Progenitor cell of endocrine pancreas (in vitro differentiated cells): ENCODE results near the gene CHD5. TPM values are rescaled to one million over a fixed set of nuclear protein-coding genes. Genes with fewer than 3 reads are reported as not detected.

ENCODE experiments used
- DNase-seq: peaks from one replicate; pipeline ENCODE4 v3.0.0; 2021; ENCODE audit warnings: low spot score; ENCODE audit not compliant: unreplicated experiment
- H3K27ac Mint-ChIP-seq: 2 replicates; pipeline ENCODE4 v1.8.0; 2021; ENCODE audit warnings: mild to moderate bottlenecking, moderate library complexity, mixed read lengths
- H3K27me3 Mint-ChIP-seq: 2 replicates; pipeline ENCODE4 v1.8.0; 2021; ENCODE audit warnings: mixed read lengths
- H3K36me3 Mint-ChIP-seq: 2 replicates; pipeline ENCODE4 v1.8.0; 2022; ENCODE audit warnings: mixed read lengths; ENCODE audit not compliant: insufficient read depth
- H3K4me1 Mint-ChIP-seq: 2 replicates; pipeline ENCODE4 v1.8.0; 2021; ENCODE audit warnings: low read depth, mixed read lengths
- H3K4me3 Mint-ChIP-seq: 2 replicates; pipeline ENCODE4 v1.8.0; 2021; ENCODE audit warnings: low read depth, mild to moderate bottlenecking, moderate library complexity, mixed read lengths
- H3K9me3 Mint-ChIP-seq: 2 replicates; pipeline ENCODE4 v1.8.0; 2021; ENCODE audit warnings: low read depth, mixed read lengths
- total RNA-seq: library from RNA; stranded (reverse); gene quantifications from 2 replicates; pipeline ENCODE4 v1.2.1, GENCODE V29; 2021
- TF ChIP-seq, protein P1 (sequence below): fragments of 200-600 bp; sonication (generic); IDR thresholded peaks from one replicate; pipeline ENCODE4 v1.5.0; 2021; ENCODE audit warnings: antibody characterized with exemption, mild to moderate bottlenecking; ENCODE audit not compliant: unreplicated experiment

Gene CHD5
- total RNA-seq, 1 donor from 2014 or later: 0.77 TPM

DNA sequence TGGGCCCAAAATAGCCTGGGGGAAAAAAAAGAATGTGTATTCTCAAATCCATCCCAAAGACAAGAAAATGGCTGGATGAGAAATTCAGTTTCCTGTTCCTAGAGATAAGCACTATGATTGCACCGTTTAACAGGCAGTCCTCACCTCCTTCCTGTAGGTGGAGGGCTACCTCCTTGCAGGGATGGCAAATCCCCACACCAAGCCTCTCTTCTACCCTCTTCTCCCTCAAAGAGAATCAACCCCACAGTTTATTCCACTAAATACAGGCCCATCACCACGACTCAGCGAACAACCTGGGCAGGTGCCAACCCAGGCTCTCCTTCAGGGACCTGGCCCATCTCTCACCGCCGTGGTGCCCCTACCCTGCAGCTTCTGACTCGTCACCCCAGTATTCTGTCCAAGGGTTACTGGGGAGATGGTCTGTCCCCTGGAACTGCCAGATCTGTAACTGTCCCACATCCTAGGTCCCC lies 3.4 kb upstream of the CHD5 start:
- no peak for DNase-seq
- Mint-ChIP-seq H3K4me3 (no peak overlapping the region), H3K4me1 (peaks cover 1% of the 10 kb centered on the region), H3K36me3 (peaks cover 14% of the 10 kb centered on the region), H3K27ac (no peak overlapping the region), H3K27me3 (peaks cover 30% of the 10 kb centered on the region), H3K9me3 (no peaks in the 10 kb centered on the region)
- TF ChIP-seq, protein P1, sequence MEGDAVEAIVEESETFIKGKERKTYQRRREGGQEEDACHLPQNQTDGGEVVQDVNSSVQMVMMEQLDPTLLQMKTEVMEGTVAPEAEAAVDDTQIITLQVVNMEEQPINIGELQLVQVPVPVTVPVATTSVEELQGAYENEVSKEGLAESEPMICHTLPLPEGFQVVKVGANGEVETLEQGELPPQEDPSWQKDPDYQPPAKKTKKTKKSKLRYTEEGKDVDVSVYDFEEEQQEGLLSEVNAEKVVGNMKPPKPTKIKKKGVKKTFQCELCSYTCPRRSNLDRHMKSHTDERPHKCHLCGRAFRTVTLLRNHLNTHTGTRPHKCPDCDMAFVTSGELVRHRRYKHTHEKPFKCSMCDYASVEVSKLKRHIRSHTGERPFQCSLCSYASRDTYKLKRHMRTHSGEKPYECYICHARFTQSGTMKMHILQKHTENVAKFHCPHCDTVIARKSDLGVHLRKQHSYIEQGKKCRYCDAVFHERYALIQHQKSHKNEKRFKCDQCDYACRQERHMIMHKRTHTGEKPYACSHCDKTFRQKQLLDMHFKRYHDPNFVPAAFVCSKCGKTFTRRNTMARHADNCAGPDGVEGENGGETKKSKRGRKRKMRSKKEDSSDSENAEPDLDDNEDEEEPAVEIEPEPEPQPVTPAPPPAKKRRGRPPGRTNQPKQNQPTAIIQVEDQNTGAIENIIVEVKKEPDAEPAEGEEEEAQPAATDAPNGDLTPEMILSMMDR: no peak

DNA sequence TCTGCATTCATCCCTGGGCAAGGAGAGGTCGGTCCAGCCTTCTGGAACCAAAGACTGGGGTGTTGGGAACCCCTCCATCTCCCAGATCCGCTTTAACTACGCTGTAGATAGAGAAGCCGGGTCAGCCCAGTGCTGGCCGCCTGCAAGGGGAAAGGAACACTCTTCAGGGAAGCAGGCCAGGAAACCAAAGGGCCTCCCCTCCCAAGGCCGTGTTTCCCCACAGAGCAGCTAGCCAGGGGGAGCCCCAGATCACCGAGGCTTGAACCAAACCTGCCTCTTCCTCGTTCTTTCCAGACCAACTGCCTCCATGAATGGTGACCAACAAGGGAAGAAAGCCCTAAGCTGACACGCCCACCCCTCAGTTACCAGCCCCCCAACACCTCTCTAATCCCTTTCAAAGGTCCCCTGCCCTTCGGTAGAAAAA lies 1.2 kb upstream of the CHD5 start:
- DNase-seq: no peak
- Mint-ChIP-seq H3K9me3 (no peaks in the 10 kb centered on the region), H3K27me3 (peaks cover 30% of the 10 kb centered on the region), H3K27ac (no peak overlapping the region), H3K4me3 (no peak overlapping the region), H3K36me3 (peaks cover 9% of the 10 kb centered on the region), H3K4me1 (peaks cover 1% of the 10 kb centered on the region)
- TF ChIP-seq, protein P1: no peak

DNA sequence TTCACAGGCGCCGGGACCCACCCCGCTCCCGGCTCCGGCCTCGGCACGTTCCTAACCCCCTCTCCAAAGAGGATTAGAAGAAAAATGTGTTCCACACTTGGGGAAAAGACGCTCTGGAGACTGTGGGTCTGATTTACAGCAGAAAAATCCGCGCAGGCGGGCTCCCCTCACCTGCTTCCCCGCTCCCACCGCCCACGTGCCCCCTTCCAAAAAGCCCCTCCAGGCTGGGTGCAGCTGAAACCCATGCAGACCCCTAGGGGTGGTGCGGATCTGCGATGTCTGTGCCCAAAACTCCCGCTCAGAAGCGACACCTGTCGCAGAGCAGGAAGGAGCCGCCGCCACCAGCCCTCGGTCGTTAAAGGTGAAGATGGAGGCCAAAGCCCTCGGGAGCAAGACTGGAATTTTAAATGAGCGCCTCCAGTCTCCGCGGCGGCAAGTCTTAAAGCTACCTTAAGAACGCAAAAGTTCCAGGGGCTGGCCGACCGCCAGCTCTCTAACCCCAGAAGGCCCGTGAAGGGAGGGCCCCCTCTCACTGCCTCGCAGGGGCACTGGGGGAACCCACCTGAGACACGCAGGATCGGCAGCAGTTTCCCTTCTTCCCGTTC lies 688 bp upstream of the CHD5 start:
- Mint-ChIP-seq H3K27me3 (peaks cover 30% of the 10 kb centered on the region), H3K4me1 (peaks cover 1% of the 10 kb centered on the region)

DNA sequence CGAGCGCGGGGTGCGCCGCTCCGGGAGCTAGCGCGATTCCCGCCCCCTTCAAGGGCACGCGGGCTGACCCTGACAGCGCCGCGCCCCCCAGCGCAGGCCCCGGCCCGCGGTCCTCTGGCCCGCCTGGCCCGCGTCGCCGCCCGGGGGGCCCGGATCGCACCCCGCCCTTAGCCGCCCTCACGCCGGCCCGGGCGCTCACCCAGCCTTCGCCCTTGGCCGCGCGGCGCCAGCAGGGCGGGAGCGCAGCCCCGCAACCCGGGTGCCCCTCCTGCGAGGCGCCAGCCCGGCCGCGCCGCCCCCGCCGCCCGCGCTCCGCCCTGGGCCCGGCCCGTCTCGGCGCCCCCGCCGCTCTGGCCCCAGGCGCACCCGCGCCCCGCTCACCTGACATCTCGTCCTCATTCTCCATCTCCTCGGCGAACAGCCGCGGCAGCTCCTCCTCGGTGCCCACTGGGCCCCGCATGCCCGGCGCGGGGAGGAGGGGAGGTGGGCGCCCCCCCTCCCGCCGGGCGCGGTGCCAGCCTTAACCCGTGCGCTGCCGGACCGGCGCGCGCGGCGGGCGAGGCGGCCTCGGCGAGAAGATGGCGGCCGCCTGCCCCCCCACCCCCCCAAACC lies 451 bp downstream of the CHD5 start:
- H3K9me3 Mint-ChIP-seq: no peaks in the 10 kb centered on the region
- peaks cover 30% of the 10 kb centered on the region for H3K27me3 Mint-ChIP-seq
- peaks cover 2% of the 10 kb centered on the region for H3K36me3 Mint-ChIP-seq
- no peak overlapping the region for H3K27ac Mint-ChIP-seq
- H3K4me3 Mint-ChIP-seq: no peak overlapping the region
- peaks cover 1% of the 10 kb centered on the region for H3K4me1 Mint-ChIP-seq
- no peak for DNase-seq
- TF ChIP-seq, protein P1: no peak

More for the DNA sequence above, 688 bp upstream of the CHD5 start:
- no peak for DNase-seq
- TF ChIP-seq, protein P1: no peak
- Mint-ChIP-seq H3K9me3 (no peaks in the 10 kb centered on the region), H3K4me3 (no peak overlapping the region), H3K27ac (no peak overlapping the region), H3K36me3 (peaks cover 6% of the 10 kb centered on the region)

DNA sequence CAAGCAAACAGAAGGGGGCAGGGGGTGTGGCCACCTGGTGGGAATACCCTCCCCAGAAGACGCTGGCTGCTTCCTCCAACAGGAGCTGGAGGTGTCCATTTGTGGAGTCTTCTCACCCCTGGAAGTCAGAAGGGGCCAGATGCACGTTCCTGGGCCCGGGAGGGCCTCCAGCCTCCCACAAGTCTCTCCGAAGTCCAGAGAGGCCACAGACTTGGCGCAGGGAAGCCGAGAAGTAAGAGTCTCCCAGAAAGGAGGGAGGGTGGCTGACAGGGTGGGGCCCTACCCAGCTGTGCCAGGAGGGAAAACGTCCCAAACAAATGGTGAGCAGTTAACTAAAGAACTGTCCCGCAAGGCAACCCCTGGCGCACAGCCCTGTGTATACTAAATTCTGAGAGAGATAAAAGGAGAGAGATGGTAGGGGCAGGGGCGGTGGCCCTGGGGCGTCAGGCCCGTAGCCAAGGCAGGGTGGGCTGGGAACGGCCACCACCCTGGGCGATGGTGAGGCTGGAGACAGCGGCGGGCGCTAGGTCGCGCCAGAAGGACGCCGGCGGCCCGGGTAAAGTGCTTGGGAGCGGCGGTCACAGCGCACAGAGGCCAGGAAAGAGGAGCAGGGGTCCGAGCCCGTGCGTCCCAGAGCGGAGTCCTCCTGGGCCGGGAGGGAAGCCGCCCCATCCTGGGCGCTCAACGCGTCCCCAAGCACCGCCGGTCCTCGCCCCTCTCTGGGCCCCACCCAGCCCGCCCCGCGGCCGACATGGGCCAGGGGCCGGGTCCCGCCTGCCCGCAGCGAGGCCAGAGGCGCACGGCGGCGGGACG lies 1.2 kb downstream of the CHD5 start:
- Mint-ChIP-seq H3K36me3 (peaks cover 2% of the 10 kb centered on the region), H3K9me3 (no peaks in the 10 kb centered on the region), H3K27me3 (peaks cover 30% of the 10 kb centered on the region), H3K4me3 (peak overlapping the region; percentile 62), H3K4me1 (peaks cover 1% of the 10 kb centered on the region), H3K27ac (no peak overlapping the region)
- DNase-seq: no peak
- TF ChIP-seq, protein P1: no peak
